Transverse colon (tissue), 3 donors: ENCODE data around the gene KIDINS220.

Experiments used
- CTCF ChIP-seq, 5 experiments: fragments of 200-600 bp in 3 of 5; fragments of 450-650 bp in 2 of 5; sonication (generic) in 3 of 5; IDR thresholded peaks; 1 replicate in 2 of 5; 2 replicates in 3 of 5; pipeline ENCODE4 v1.5.1; 2016 to 2017; ENCODE audit warnings: antibody characterized with exemption in 5 of 5, inconsistent platforms in 3 of 5, mild to moderate bottlenecking in 2 of 5, moderate library complexity in 1 of 5
- EP300 ChIP-seq: sonication (generic); formaldehyde crosslinking; IDR thresholded peaks from one replicate; pipeline ENCODE4 v1.6.1; 2017; ENCODE audit warnings: antibody characterized with exemption, low read depth

GRCh38 chr2:8756716-8757115 is 80.7 kb downstream of the KIDINS220 start:
- TF ChIP-seq CTCF (IDR thresholded peaks at IDR 0.05) (no peak), EP300 (no peak)
